HG03025 (cell line): ENCODE measurements around the gene RNF11.
A peak's percentile ranks its signal among the peaks of the same experiment; 100 is the strongest.
"Not testable (repeated sequence)": the region's sequence is repeated elsewhere in the genome, so short reads cannot be mapped to it uniquely, and the experiment has no call there.

Experiments used
- ATAC-seq: cut with Tn5 transposase; IDR thresholded peaks from one replicate; pipeline ENCODE4 v1.9.1; 2021; ENCODE audit warnings: mild to moderate bottlenecking, moderate library complexity; ENCODE audit not compliant: unreplicated experiment, low FRiP score

RNF11 gene

DNA sequence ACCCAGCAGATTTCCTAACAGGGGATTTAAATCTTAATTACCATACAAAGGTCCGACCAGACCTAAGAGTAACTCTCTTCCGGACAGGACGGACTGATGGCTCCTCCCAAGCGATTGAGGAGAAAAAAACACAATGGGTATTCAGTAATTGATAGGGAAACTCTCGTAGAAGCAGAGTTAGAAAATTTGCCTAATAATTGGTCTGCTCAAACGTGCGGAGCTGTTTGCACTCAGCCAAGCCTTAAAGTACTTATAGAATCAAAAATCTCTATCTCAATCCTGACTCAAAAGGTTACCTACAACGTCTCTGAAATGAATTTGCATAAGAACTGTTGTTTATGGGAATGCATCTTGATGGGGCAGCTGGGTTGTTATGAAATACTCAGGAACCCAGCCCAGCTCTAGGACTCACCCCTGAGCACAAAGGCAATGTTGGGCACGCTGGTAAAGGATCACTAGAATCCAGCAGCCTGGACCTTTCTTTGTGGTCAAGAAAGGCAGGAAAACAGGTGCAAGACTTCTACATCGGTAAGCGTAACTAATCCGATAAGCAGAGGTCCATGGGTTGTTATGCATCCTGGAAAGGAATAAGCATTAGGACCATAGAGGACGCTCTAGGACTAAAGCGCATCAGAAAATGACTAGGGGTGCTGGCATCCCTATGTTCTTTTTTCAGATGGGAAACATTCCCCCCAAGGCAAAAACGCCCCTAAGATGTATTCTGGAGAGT, 8.7 kb upstream of the RNF11 start:
- not testable (repeated sequence) for ATAC-seq

DNA sequence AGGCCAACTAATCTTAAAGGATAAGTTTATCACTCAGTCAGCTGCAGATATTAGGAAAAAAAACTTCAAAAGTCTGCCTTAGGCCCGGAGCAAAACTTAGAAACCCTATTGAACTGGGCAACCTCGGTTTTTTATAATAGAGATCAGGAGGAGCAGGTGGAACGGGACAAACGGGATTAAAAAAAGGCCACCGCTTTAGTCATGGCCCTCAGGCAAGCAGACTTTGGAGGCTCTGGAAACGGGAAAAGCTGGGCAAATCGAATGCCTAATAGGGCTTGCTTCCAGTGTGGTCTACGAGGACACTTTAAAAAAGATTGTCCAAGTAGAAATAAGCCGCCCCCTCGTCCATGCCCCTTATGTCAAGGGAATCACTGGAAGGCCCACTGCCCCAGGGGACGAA, 7.6 kb upstream of the RNF11 start:
- not testable (repeated sequence) for ATAC-seq

DNA sequence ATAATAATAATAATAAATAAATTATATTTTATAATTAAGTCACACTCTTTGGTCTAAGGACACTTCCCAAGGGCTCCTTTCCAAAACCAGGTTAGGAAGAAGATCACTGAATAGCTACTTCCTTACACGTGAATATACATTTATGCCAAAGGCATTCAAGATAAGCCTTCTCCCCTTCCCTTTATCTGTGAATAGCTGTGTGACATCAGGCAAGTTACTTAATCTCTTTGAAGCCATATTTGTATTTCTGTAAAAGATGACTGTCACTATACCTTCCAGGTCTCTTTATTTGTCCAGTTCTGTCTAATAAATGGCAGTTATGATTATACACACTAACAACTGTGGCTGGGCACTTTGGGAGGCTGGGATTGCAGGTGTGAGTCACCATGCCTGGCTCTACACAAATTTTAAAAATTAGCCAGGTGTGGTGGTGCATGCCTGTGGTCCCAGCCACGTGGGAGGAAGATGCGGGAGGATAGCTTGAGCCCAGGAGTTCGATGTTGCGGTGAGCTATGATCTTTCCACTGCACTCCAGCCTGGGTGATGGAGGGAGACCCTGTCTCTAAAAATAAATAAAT, 5.5 kb upstream of the RNF11 start:
- ATAC-seq = no peak

DNA sequence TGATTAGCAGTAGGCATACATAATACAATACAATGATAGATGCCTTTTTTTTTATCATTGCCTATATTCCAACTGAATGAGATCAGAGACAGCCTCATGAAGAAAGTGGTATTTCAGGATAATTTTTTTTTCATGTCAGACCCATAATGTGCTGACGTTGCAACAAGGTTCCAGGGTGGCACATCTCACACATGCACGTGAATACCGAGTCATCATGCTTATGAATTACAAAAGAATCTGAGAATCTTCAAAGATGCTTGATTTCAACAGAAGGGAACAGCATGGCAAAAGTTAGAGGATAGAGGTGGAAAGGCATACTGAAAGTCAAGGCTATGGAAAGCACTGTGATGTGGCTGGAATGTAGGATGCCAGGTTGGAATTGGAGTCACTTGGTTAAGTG, 5.0 kb upstream of the RNF11 start:
- no peak for ATAC-seq

DNA sequence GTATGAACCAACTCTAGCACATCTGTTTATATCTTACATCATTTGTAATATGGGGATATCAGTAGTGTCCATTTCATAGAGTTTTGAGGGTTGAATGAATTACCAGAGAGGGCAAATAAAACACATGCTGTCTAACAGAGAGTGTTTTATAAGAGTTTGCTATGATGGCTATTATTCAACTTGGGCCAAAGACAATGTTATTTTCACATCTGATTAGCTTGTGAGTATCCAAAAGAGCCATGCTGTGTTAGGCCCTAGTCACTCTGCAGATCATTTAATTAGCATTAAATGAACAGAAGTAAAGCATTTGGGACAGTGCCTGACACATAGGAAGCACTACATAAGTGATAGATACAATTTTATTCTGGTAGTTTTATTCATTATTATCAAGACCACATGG, 4.2 kb upstream of the RNF11 start:
- no peak for ATAC-seq

DNA sequence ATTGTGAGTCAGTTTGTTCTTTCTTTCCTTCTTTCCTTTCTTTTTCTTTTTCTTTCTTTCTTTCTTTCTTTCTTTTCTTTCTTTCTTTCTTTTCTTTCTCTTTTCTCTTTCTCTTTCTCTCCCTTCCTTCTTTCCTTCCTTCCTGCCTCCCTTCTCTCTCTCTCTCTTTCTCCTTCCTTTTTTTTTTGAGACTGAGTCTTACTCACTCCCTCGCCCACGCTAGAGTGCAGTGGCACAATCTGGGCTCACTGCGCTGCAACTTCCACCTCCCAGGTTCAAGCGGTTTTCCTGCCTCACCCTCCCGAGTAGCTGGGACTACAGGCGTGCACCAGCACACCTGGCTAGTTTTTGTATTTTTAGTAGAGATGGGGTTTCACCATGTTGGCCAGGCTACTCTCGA, 1.8 kb upstream of the RNF11 start:
- not testable (repeated sequence) for ATAC-seq

DNA sequence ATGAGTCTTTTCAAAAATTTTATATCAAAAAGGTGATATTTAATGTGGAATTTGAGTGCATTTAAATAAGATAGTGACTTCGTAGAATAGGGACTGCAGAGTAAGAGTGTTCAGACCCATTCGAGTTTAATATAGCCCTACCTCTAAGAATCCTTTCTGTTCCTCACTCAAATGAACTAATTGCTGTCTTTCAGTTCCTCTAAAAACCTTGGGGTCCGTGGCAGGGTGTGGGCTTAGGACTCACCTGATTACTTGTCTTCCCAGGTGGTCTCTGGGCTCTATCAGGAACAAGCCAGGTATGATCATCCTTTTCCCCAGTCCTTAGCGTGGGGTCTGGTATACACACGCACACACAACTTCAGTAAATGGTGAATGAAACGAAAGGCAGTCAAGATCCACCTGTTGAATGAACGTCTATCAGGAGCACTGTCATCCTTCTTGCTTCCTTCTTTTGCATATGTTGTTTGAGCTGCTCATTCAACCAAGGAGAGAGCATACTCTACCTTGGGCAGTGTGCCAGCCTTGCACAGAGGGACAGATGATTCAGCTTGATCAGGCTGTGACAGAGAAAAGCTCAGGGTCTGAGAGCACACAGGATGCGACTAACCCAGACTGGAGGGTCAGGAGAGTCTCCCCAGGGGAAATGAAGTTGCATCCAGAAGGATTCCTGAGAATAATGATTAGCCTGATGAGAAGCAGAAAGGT, 1.2 kb upstream of the RNF11 start:
- peak; percentile 53 for ATAC-seq

DNA sequence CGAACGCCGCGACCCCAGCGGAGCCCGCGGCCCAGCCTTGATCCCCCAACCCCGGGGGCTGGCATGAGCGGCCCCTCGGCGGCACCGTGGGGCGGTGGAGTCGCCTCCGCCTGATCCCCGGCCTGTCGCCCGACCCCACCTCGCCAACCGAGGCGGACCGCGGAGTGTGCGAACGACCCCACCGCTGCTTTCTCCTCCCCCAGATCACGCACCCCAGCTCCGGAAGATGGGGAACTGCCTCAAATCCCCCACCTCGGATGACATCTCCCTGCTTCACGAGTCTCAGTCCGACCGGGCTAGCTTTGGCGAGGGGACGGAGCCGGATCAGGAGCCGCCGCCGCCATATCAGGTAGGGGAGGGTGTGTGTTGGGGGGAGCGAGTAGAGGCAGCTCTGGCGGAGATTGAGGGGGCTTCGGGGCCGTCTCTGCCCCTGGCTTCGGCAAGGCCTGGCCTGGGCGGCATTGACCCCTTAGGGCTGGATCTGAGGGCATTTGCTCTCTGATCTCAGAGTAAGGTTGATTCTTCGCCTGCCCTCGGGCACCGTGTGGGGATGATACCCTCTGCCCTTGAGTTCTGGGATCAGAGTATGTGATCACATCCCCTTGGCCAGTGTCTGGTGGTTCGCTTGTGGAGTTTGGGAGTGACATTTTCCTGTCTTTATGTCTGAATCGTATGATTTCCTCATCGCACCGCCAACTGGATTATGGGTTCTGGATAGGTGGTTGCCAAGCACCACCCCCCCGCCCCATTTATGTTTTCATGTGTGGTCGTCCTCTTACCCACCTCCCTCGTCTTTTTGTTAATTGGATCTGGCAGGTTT, 668 bp downstream of the RNF11 start:
- peak; percentile 20 for ATAC-seq

DNA sequence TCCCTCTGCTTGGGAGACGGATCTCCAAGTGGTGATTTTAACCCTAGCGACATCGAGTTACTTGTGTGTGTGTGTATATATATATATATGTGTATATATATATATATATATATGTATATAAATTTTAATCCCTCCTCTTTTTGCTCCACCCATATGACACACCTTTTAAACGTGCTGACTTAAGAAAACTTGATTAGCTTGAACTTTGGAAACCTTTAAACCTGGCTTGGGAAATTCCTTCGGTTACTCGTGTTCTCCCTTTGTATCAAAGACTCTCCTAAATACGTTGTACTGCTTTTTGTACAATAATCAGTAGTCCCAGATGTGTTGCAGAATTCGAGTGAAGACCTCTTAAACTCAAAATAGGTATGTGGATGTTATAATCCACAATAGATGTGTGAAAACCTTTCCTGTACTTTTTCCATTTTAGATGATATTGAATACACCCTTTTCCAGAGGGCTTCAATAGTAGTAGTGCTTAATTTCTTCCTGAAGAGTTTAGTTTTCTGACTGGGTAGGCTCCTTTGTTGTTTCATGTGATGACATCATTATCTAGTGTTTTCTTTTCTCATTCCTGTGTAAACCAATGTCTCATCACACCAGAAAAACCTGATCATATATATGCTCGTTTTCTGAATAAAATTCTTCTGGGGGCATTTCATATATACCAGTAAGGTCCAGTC, 1.4 kb downstream of the RNF11 start:
- ATAC-seq = no peak

DNA sequence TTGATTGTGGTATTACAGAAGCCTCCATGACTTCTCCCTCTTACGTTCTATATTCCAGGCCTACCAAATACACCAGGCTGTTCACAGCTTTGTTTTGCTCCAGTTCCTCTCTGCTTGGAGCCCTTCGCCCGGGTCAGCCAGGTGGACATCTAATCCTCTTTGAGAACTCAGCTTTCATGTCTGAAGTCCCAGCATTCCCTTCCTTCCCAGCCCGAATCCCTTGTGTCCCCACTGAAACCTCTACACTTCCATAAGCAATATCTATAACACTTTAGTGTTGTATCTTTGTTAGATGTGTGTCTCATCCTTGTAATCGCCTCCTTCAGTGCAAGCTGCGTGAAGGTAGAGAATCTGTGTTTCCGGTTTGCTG, 1.9 kb downstream of the RNF11 start:
- no peak for ATAC-seq

DNA sequence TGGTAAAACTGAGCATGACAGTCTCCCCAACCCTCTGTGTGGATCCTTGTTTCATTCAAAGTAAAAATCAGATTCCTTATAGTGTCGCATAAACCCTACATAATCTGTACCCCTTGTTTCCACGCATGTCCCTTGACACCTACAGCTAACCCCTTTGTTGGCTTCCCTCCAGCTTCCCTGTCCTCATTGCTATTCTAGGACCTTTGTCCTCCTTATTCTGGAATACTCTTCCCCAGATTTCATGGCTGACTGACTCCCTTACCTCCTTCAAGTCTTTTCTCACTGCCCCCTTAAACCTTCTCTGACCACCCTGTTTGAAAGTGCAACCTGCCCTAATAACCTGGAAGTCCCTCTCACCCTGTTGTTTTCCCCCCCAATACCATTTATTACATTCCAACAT, 4.0 kb downstream of the RNF11 start:
- no peak for ATAC-seq

DNA sequence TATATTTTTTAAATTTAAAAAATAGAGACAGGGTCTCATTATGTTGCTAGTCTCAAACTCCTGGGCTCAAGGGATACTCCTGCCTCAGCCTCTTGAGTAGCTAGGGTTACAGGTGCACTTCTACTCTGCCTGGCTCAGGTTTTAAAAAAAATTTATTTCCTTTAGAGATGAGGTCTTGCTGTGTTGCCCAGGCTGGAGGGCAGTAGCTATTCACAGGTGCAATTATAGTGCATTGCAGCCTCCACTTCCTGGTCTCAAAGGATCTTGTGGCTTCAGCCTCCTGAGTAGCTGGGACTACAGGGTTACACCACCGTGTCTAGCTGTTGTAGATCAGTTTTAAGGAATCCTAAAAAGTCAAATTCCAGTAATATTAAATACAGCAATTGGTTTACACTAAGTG, 5.0 kb downstream of the RNF11 start:
- ATAC-seq = no peak

DNA sequence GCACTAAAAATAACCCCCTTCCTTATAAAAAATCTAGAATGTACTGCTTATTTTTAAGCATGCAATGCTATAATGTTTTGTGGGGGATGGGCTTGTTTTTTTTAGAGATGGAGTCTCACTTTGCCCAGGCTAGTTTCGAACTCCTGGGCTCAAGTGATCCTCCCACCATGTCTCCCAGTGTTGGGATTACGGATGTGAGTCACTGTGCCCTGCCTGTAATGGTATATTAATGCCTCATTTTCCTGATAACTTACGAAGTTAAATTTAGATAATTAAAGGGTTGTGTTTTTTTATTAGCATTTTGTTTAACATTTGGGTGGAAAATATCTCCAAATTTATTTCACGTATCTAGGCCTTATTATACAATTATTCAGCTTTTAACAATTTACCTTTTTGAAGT, 6.5 kb downstream of the RNF11 start:
- no peak for ATAC-seq

DNA sequence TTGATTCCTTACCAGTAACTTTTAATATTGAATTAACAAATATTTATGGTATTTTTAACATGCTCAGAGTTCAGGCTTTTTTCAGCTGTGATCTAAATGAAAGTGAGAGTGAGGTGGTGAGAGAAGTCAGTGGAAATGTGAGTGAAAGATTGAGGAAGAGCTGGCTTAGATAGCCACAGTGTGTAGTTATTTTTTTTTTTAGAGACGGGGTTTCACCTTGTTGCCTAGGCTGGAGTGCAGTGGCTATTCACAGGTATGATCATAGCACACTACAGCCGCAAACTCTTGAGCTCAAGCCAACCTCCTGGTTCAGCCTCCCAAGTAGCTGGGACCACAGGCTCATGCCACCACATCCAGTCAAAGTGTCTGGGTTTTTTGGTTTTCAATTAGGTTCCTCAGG, 10.9 kb downstream of the RNF11 start:
- ATAC-seq = no peak

DNA sequence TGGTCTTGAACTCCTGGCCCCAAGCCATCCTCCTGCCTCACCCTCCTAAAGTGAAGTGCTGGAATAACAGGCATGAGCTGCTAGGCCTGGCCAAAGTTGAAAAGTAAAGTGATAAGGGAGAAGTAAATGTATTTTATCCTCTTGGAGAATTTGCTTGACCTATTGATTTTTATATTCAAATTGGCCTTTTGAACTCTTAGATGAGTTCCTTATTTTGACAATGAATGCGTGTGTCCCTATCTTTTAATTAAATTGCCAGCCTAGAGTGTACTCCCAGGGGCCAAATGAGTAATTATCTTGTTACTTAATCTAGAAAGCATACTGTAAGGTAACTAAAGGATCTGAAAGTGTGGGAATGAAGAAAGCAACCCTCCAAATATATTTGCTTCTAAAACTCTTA, 11.4 kb downstream of the RNF11 start:
- ATAC-seq = no peak

DNA sequence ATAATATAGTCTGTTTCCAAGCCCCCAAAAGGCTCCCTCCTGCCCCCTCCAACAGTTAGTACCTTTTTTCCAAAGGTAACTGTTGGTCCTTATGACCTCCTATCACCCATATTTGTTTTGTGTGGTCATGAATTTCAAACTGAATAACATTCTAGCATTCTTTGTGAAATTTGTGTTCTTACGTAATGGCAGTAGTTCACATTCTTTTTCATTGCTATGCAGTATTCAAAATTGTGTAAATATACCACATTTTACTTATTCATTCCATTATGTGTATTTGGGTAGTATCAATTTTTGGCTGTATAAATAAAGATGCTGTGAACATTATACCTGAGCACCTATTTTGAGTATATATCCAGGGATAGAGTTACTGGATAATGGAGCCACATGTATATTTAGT, 13.4 kb downstream of the RNF11 start:
- no peak for ATAC-seq

DNA sequence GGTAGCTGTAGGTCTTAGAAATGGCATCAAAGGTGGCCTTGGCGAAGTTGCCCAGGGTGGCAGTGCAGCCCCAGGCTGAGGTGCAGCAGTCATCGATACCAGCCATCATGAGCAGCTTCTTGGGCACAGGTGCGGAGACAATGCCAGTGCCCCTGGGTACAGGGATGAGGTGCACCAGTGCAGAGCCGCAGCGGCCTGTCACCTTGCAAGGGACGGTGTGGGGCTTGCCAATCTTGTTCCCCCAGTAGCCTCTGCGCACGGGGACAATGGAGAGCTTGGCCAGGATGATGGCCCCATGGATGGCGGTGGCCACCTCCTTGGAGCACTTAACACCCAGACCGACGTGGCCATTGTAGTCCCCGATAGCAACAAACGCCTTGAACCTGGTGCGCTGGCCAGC, 14.7 kb downstream of the RNF11 start:
- not testable (repeated sequence) for ATAC-seq

DNA sequence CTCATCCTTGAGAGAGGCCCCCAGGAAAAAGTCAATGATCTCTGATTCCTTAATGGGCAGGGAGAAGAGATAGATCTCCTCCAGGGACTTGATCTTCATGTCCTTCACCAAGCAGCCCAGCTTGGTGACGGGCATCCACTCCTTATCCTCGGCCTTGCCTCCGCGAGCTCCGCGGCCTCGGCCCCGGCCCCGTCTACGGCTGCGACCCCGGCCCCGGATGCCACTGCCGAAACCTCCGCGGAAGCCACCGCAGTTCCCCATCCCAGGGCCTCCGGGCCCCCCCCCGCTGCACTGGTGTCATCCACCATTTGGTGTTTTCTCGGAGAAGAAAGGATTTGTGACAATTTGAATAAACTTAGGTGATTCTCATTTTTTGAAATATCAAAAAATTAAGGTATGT, 15.1 kb downstream of the RNF11 start:
- not testable (repeated sequence) for ATAC-seq

DNA sequence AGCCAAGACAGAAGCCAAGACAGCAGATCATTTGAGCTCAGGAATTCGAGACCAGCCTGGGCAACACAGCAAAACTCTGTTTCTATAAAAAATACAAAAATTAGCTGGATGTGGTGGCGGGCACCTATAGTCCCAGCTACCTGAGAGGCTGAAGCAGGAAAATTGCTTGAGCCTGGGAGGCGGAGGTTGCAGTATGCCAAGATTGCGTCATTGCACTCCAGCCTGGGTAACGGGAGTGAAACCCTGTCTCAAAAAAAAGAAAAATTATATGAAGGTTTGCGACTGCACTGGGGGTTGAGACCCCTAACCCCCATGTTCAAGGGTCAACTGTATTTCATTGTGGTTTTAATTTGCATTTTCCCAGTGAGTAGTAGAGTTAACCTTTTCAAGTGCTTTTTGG, 16.3 kb downstream of the RNF11 start:
- no peak for ATAC-seq

DNA sequence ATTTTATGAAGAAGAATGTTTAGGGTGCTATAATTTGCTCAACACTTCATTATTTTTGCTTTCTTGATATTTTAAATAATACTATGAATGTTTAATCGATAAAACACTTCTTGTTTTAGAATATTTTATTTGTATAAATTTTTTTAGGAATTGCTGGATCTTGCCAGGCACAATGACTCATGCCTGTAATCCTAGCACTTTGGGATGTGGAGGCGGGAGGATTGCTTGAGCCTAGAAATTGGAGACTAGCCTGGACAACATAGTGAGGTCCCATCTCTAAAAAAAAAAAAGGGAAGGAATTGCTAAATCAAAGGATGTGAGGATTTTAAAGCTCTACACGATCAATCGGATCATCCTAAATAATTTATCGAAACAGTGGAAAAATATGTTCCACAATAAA, 17.6 kb downstream of the RNF11 start:
- ATAC-seq = no peak

DNA sequence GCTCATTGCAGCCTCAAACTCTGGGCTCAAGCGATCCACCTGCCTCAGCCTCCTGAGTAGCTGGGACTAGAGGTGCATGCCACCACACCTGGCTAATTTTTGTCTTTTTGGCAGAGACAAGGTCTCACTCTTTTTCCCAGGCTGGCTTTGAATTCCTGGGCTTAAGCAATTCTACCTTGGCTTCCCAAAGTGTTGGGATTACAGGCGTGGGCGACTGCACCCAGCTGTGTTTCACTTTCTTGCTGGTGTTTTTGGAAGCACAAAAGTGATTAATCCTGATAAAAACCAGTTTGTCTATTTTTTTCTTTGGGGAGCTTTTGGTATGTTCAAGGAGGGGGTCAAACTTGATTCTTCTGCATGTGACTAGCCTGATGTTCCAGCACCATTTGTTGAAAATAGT, 19.3 kb downstream of the RNF11 start:
- no peak for ATAC-seq
